Panc1 (cell line): ENCODE results near the gene MED9.
"Not testable (repeated sequence)": the region's sequence is repeated elsewhere in the genome, so short reads cannot be mapped to it uniquely, and the experiment has no call there.

Source experiments
- POLR2AphosphoS5 ChIP-seq: IDR thresholded peaks from 2 replicates; pipeline ENCODE4 v1.6.1; 2012; ENCODE audit warnings: mild to moderate bottlenecking, low read depth, low read length, moderate library complexity
- TF ChIP-seq, protein P1 (sequence below): fragments of 450-650 bp; IDR thresholded peaks from 2 replicates; pipeline ENCODE4 v1.5.1; 2017; ENCODE audit warnings: mild to moderate bottlenecking
- TF ChIP-seq, protein P2 (sequence below), 2 experiments: IDR thresholded peaks; 2 replicates each; pipeline ENCODE4 v1.6.1; 2011 to 2012; ENCODE audit warnings: low read depth in 2 of 2, control low read depth in 1 of 2, low read length in 1 of 2, mild to moderate bottlenecking in 1 of 2, moderate library complexity in 1 of 2; ENCODE audit not compliant: insufficient read depth in 1 of 2

DNA sequence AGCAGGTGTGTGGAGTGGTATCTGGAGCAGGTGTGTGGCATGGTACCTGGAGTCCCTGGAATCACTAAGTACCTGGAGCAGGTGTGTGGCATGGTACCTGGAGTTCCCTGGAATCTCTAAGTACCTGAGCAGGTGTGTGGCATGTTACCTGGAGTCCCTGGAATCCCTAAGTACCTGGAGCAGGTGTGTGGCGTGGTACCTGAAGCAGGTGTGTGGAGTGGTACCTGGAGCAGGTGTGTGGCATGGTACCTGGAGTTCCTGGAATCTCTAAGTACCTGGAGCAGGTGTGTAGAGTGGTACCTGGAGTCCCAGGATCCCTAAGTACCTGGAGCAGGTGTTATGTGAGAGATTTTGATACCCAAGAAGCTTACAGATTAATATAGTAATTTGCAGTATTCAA, 22.1 kb upstream of the MED9 start:
- TF ChIP-seq, protein P1, sequence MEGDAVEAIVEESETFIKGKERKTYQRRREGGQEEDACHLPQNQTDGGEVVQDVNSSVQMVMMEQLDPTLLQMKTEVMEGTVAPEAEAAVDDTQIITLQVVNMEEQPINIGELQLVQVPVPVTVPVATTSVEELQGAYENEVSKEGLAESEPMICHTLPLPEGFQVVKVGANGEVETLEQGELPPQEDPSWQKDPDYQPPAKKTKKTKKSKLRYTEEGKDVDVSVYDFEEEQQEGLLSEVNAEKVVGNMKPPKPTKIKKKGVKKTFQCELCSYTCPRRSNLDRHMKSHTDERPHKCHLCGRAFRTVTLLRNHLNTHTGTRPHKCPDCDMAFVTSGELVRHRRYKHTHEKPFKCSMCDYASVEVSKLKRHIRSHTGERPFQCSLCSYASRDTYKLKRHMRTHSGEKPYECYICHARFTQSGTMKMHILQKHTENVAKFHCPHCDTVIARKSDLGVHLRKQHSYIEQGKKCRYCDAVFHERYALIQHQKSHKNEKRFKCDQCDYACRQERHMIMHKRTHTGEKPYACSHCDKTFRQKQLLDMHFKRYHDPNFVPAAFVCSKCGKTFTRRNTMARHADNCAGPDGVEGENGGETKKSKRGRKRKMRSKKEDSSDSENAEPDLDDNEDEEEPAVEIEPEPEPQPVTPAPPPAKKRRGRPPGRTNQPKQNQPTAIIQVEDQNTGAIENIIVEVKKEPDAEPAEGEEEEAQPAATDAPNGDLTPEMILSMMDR = not testable (repeated sequence)
- TF ChIP-seq POLR2AphosphoS5 = not testable (repeated sequence)
- TF ChIP-seq, protein P2, sequence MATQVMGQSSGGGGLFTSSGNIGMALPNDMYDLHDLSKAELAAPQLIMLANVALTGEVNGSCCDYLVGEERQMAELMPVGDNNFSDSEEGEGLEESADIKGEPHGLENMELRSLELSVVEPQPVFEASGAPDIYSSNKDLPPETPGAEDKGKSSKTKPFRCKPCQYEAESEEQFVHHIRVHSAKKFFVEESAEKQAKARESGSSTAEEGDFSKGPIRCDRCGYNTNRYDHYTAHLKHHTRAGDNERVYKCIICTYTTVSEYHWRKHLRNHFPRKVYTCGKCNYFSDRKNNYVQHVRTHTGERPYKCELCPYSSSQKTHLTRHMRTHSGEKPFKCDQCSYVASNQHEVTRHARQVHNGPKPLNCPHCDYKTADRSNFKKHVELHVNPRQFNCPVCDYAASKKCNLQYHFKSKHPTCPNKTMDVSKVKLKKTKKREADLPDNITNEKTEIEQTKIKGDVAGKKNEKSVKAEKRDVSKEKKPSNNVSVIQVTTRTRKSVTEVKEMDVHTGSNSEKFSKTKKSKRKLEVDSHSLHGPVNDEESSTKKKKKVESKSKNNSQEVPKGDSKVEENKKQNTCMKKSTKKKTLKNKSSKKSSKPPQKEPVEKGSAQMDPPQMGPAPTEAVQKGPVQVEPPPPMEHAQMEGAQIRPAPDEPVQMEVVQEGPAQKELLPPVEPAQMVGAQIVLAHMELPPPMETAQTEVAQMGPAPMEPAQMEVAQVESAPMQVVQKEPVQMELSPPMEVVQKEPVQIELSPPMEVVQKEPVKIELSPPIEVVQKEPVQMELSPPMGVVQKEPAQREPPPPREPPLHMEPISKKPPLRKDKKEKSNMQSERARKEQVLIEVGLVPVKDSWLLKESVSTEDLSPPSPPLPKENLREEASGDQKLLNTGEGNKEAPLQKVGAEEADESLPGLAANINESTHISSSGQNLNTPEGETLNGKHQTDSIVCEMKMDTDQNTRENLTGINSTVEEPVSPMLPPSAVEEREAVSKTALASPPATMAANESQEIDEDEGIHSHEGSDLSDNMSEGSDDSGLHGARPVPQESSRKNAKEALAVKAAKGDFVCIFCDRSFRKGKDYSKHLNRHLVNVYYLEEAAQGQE (IDR thresholded peaks at IDR 0.05; ENCODE audit: insufficient read depth in 1 of 2, low read depth in 2 of 2, low read length in 1 of 2) = not testable (repeated sequence)
